Naive thymus-derived CD4-positive, alpha-beta T cell (primary cell): Measurements from ENCODE around the gene ZDHHC19. TPM values are rescaled to one million over a fixed set of nuclear protein-coding genes. Genes with fewer than 3 reads are reported as not detected.
"Not testable (repeated sequence)": the region's sequence is repeated elsewhere in the genome, so short reads cannot be mapped to it uniquely, and the experiment has no call there.

Source experiments
- ATAC-seq: fragments of 150-1000 bp; cut with Tn5 transposase; 2 replicates; pipeline ENCODE4 v1.10.0; 2021; ENCODE audit warnings: mild to moderate bottlenecking, moderate library complexity
- CTCF ChIA-PET: fragments of 350-600 bp; sonication (Branson Sonifier 250); formaldehyde crosslinking; loops from one replicate; lab custom pipeline; 2021; ENCODE audit warnings: antibody characterized with exemption; lab: Charles Lee
- POLR2A ChIA-PET: fragments of 350-600 bp; sonication (Branson Sonifier 250); formaldehyde crosslinking; loops from one replicate; lab custom pipeline; 2021; ENCODE audit warnings: antibody characterized with exemption, inconsistent platforms; lab: Charles Lee
- DNase-seq, 9 donors: peaks; one replicate each; pipeline versions ENCODE4 v3.0.0 to v3.0.0-alpha.2; 2020 to 2022; ENCODE audit warnings: mixed read lengths in 1 of 9
- H3K27ac ChIP-seq: one replicate; pipeline ENCODE4 v1.7.0; 2013; ENCODE audit warnings: mild to moderate bottlenecking, low read depth, low read length, moderate library complexity
- H3K27me3 ChIP-seq, 2 donors: one replicate each; pipeline ENCODE4 v1.7.0; 2013; ENCODE audit warnings: low read length in 2 of 2, mild to moderate bottlenecking in 2 of 2, moderate library complexity in 2 of 2; ENCODE audit not compliant: control insufficient read depth in 2 of 2, insufficient read depth in 2 of 2
- H3K36me3 ChIP-seq, 3 experiments: 1 replicate in 2 of 3; 2 replicates in 1 of 3; pipeline ENCODE4 v1.7.0; 2013; ENCODE audit warnings: low read length in 3 of 3, mild to moderate bottlenecking in 3 of 3, moderate library complexity in 1 of 3; ENCODE audit not compliant: insufficient read depth in 3 of 3, control insufficient read depth in 2 of 3
- H3K4me1 ChIP-seq, 2 donors: one replicate each; pipeline ENCODE4 v1.7.0; 2013; ENCODE audit warnings: low read length in 2 of 2, mild to moderate bottlenecking in 2 of 2, moderate library complexity in 1 of 2; ENCODE audit not compliant: control insufficient read depth in 2 of 2, insufficient read depth in 2 of 2
- H3K4me3 ChIP-seq: 2 replicates; pipeline ENCODE4 v1.7.0; 2013; ENCODE audit warnings: mild to moderate bottlenecking, low read length
- H3K9me3 ChIP-seq, 3 experiments: 1 replicate in 2 of 3; 2 replicates in 1 of 3; pipeline ENCODE4 v1.7.0; 2013; ENCODE audit warnings: low read length in 3 of 3; ENCODE audit not compliant: control insufficient read depth in 2 of 3
- H3K27ac Mint-ChIP-seq, 9 donors: one replicate each; pipeline ENCODE4 v1.8.0; 2020 to 2022; ENCODE audit warnings: mixed read lengths in 9 of 9, mild to moderate bottlenecking in 8 of 9, moderate library complexity in 5 of 9, inconsistent platforms in 2 of 9
- H3K27me3 Mint-ChIP-seq, 5 donors: one replicate each; pipeline ENCODE4 v1.8.0; 2021 to 2022; ENCODE audit warnings: mixed read lengths in 5 of 5, mild to moderate bottlenecking in 1 of 5
- H3K36me3 Mint-ChIP-seq, 5 donors: one replicate each; pipeline ENCODE4 v1.8.0; 2020 to 2022; ENCODE audit warnings: mixed read lengths in 5 of 5, mild to moderate bottlenecking in 3 of 5, inconsistent platforms in 1 of 5
- H3K4me1 Mint-ChIP-seq, 7 donors: one replicate each; pipeline ENCODE4 v1.8.0; 2020 to 2022; ENCODE audit warnings: mixed read lengths in 7 of 7, mild to moderate bottlenecking in 3 of 7, inconsistent platforms in 1 of 7
- H3K4me3 Mint-ChIP-seq, 10 donors: one replicate each; pipeline ENCODE4 v1.8.0; 2020 to 2022; ENCODE audit warnings: mild to moderate bottlenecking in 10 of 10, mixed read lengths in 10 of 10, moderate library complexity in 6 of 10, inconsistent platforms in 2 of 10
- H3K9me3 Mint-ChIP-seq, 11 donors: one replicate each; pipeline ENCODE4 v1.8.0; 2020 to 2022; ENCODE audit warnings: mixed read lengths in 11 of 11, mild to moderate bottlenecking in 4 of 11, inconsistent platforms in 1 of 11, moderate library complexity in 1 of 11
- intact Hi-C, 2 donors: fragments of 100-400 bp; cut with micrococcal nuclease; formaldehyde crosslinking; loops; one replicate each; pipeline ENCODE4 v1.15.1; 2023
- polyA plus RNA-seq, 2 donors: library from polyadenylated mRNA; unstranded; fragments of 300-500 nt; fragmentation: Illumina TruSeq; gene quantifications; one replicate each; pipeline ENCODE4 v1.2.3, GENCODE V29; 2021
- total RNA-seq, 6 experiments: library from RNA in 5 of 6; stranded (reverse) in 5 of 6; gene quantifications; 1 replicate in 5 of 6; 2 replicates in 1 of 6; pipeline ENCODE4 v1.2.3 and lab custom pipeline; 2021 to 2026

ZDHHC19 gene
- total and polyA plus RNA-seq, 7 experiments from 2014 or later = 0.58 TPM; not detected in 6

GRCh38 chr3:196177967-196178366 lies 33.2 kb downstream of the ZDHHC19 start:
- peak overlapping the region; percentile 50 to 88 (median 73) for H3K27ac Mint-ChIP-seq
- no peaks in the 10 kb centered on the region for H3K27me3 Mint-ChIP-seq
- H3K4me1 Mint-ChIP-seq = peaks cover 16 to 53% (median 35%) of the 10 kb centered on the region in 7 donors
- DNase-seq = no peak
- Histone ChIP-seq H3K4me3 (no peak overlapping the region), H3K4me1 (peaks cover 29 to 39% of the 10 kb centered on the region in 2 donors), H3K36me3 (no peaks in the 10 kb centered on the region), H3K27ac (no peak overlapping the region), H3K9me3 (no peaks in the 10 kb centered on the region), H3K27me3 (no peaks in the 10 kb centered on the region)
- ATAC-seq = no peak
- H3K4me3 Mint-ChIP-seq = peak overlapping the region in 3 of 10 donors; percentile 21 to 57 (median 43)
- peaks cover 0 to 5% (median 0%) of the 10 kb centered on the region in 5 donors for H3K36me3 Mint-ChIP-seq
- ChIA-PET CTCF (interaction anchor here (0.5 kb wide), 1 partner anchor 19 kb away, joined by 4 read pairs; no protein-coding TSS in a partner anchor), POLR2A (interaction anchor here (0.5 to 3.5 kb wide), 4 partner anchors 10 to 140 kb away, joined by 3 to 40 read pairs (median 8); partner anchors contain the start of gene DYNLT2B)
- intact Hi-C loops = loop anchor here in 1 of 2 donors (2.0 kb wide), 1 partner anchor 57 kb away; no protein-coding TSS in a partner anchor
- no peaks in the 10 kb centered on the region for H3K9me3 Mint-ChIP-seq

- POLR2A ChIA-PET = no interaction called here
- Histone ChIP-seq H3K9me3 (no peaks in the 10 kb centered on the region), H3K27ac (no peak overlapping the region), H3K27me3 (no peaks in the 10 kb centered on the region), H3K36me3 (no peaks in the 10 kb centered on the region), H3K4me3 (no peak overlapping the region), H3K4me1 (peaks cover 29 to 38% of the 10 kb centered on the region in 2 donors)
- DNase-seq (no peak), ATAC-seq (no peak)
- peaks cover 0 to 5% (median 0%) of the 10 kb centered on the region in 5 donors for H3K36me3 Mint-ChIP-seq
- no peaks in the 10 kb centered on the region for H3K27me3 Mint-ChIP-seq
- peak overlapping the region; percentile 50 to 88 (median 73) for H3K27ac Mint-ChIP-seq
- H3K4me1 Mint-ChIP-seq = peaks cover 16 to 49% (median 35%) of the 10 kb centered on the region in 7 donors
- intact Hi-C loops = no loop called here
- CTCF ChIA-PET = no interaction called here
- peak overlapping the region in 2 of 10 donors; percentile 21 to 43 for H3K4me3 Mint-ChIP-seq
- no peaks in the 10 kb centered on the region for H3K9me3 Mint-ChIP-seq
These were observed 33.6 kb downstream of the ZDHHC19 start for GRCh38 chr3:196177567-196177966.

GRCh38 chr3:196175722-196176121 lies 35.5 kb downstream of the ZDHHC19 start:
- Histone ChIP-seq H3K9me3 (no peaks in the 10 kb centered on the region), H3K4me3 (no peak overlapping the region), H3K27ac (no peak overlapping the region), H3K27me3 (no peaks in the 10 kb centered on the region), H3K4me1 (peaks cover 20 to 22% of the 10 kb centered on the region in 2 donors), H3K36me3 (no peaks in the 10 kb centered on the region)
- H3K27ac Mint-ChIP-seq = no peak overlapping the region
- ATAC-seq (no peak), DNase-seq (no peak)
- H3K36me3 Mint-ChIP-seq = peaks cover 0 to 5% (median 0%) of the 10 kb centered on the region in 5 donors
- peaks cover 8 to 31% (median 23%) of the 10 kb centered on the region in 7 donors for H3K4me1 Mint-ChIP-seq
- no peaks in the 10 kb centered on the region for H3K27me3 Mint-ChIP-seq
- intact Hi-C loops = no loop called here
- POLR2A ChIA-PET = no interaction called here
- no peaks in the 10 kb centered on the region for H3K9me3 Mint-ChIP-seq
- CTCF ChIA-PET = interaction anchor here (0.5 kb wide), 1 partner anchor 393 kb away, joined by 3 read pairs; the partner anchor contains the start of genes FBXO45 and WDR53
- no peak overlapping the region for H3K4me3 Mint-ChIP-seq

GRCh38 chr3:196175116-196175625 lies 36.0 kb downstream of the ZDHHC19 start:
- H3K36me3 Mint-ChIP-seq = peaks cover 0 to 5% (median 0%) of the 10 kb centered on the region in 5 donors
- H3K4me3 Mint-ChIP-seq = no peak overlapping the region
- Histone ChIP-seq H3K27ac (no peak overlapping the region), H3K27me3 (no peaks in the 10 kb centered on the region), H3K4me3 (no peak overlapping the region), H3K9me3 (no peaks in the 10 kb centered on the region), H3K36me3 (no peaks in the 10 kb centered on the region), H3K4me1 (peaks cover 16 to 17% of the 10 kb centered on the region in 2 donors)
- intact Hi-C loops = no loop called here
- no peaks in the 10 kb centered on the region for H3K27me3 Mint-ChIP-seq
- ATAC-seq (no peak), DNase-seq (no peak)
- ChIA-PET POLR2A (no interaction called here), CTCF (no interaction called here)
- no peaks in the 10 kb centered on the region for H3K9me3 Mint-ChIP-seq
- H3K4me1 Mint-ChIP-seq = peaks cover 8 to 27% (median 22%) of the 10 kb centered on the region in 7 donors
- no peak overlapping the region for H3K27ac Mint-ChIP-seq

GRCh38 chr3:196174652-196175051 lies 36.5 kb downstream of the ZDHHC19 start:
- Mint-ChIP-seq H3K4me1 (peaks cover 7 to 22% (median 17%) of the 10 kb centered on the region in 7 donors), H3K36me3 (peaks cover 0 to 5% (median 0%) of the 10 kb centered on the region in 5 donors), H3K27me3 (no peaks in the 10 kb centered on the region), H3K4me3 (no peak overlapping the region), H3K9me3 (no peaks in the 10 kb centered on the region), H3K27ac (no peak overlapping the region)
- ATAC-seq (no peak), DNase-seq (no peak)
- Histone ChIP-seq H3K27me3 (no peaks in the 10 kb centered on the region), H3K4me3 (no peak overlapping the region), H3K9me3 (no peaks in the 10 kb centered on the region), H3K27ac (no peak overlapping the region), H3K4me1 (peaks cover 11 to 12% of the 10 kb centered on the region in 2 donors), H3K36me3 (no peaks in the 10 kb centered on the region)
- ChIA-PET POLR2A (no interaction called here), CTCF (no interaction called here)
- intact Hi-C loops = no loop called here

GRCh38 chr3:196170296-196170695 lies 40.9 kb downstream of the ZDHHC19 start:
- H3K9me3 Mint-ChIP-seq, H3K27me3 Mint-ChIP-seq, H3K36me3 Mint-ChIP-seq, ATAC-seq, H3K4me3 ChIP-seq, H3K9me3 ChIP-seq, H3K36me3 ChIP-seq, H3K27ac ChIP-seq, H3K27ac Mint-ChIP-seq, intact Hi-C loops, H3K4me3 Mint-ChIP-seq, H3K27me3 ChIP-seq, H3K4me1 ChIP-seq, DNase-seq: not testable (repeated sequence)
- H3K4me1 Mint-ChIP-seq = peaks cover 0 to 12% (median 0%) of the 10 kb centered on the region in 7 donors
- POLR2A ChIA-PET = interaction anchor here (0.6 to 1.0 kb wide), 3 partner anchors 9 to 328 kb away, joined by 4 to 5 read pairs (median 4); no protein-coding TSS in a partner anchor
- CTCF ChIA-PET = interaction anchor here (0.7 kb wide), 1 partner anchor 26 kb away, joined by 4 read pairs; no protein-coding TSS in a partner anchor
